ENCODE data around the gene TRIP6. TPM values are rescaled to one million over a fixed set of nuclear protein-coding genes. Genes with fewer than 3 reads are reported as not detected.

Gene TRIP6
- total RNA-seq, 2 donors from 2014 or later, result 34.9 to 43.6 TPM

- H3K27me3 ChIP-seq, result no peaks in the 10 kb centered on the region
- ATAC-seq (no peak), DNase-seq (no peak)
- intact Hi-C loops (cut with DNase I), result no loop called here
- WGBS, 2 donors, result 41 to 46% methylated on average over 2 to 4 of the region's 5 CpGs
- TF ChIP-seq POLR2A (IDR thresholded peaks at IDR 0.05), result no peak
- TF ChIP-seq CTCF (IDR thresholded peaks at IDR 0.05), result no peak
- peak overlapping the region in 1 of 2 donors; percentile 60 for H3K4me3 ChIP-seq
- H3K4me1 ChIP-seq, result peaks cover 41% of the 10 kb centered on the region
- H3K27ac ChIP-seq, result peak overlapping the region; percentile 92 to 96 (median 94)
- peaks cover 0 to 3% of the 10 kb centered on the region in 2 donors for H3K36me3 ChIP-seq (replicated peaks in 1 of 2; ENCODE audit: insufficient read depth in 1 of 2, low read depth in 2 of 2)
- H3K9me3 ChIP-seq, result no peaks in the 10 kb centered on the region
Observed at GRCh38 chr7:100866729-100867039, 503 bp upstream of the TRIP6 start.

- WGBS, 2 donors, result 17 to 22% methylated on average over 10 to 27 of the region's 27 CpGs
- Histone ChIP-seq H3K27ac (peak overlapping the region; percentile 92 to 96 (median 94)), H3K4me3 (peak overlapping the region; percentile 60 to 69), H3K4me1 (peaks cover 41% of the 10 kb centered on the region), H3K9me3 (no peaks in the 10 kb centered on the region), H3K27me3 (no peaks in the 10 kb centered on the region), H3K36me3 (replicated peaks in 1 of 2; ENCODE audit: insufficient read depth in 1 of 2, low read depth in 2 of 2) (peaks cover 0 to 8% of the 10 kb centered on the region in 2 donors)
- TF ChIP-seq POLR2A (IDR thresholded peaks at IDR 0.05), result no peak
- TF ChIP-seq CTCF (IDR thresholded peaks at IDR 0.05), result no peak
- intact Hi-C loops (cut with DNase I), result no loop called here
- ATAC-seq (peak; percentile 16), DNase-seq (peak in 2 of 4 donors; percentile 42 to 44)
Observed at GRCh38 chr7:100867776-100868485, 744 bp downstream of the TRIP6 start.

- no peak for TF ChIP-seq POLR2A (IDR thresholded peaks at IDR 0.05)
- TF ChIP-seq CTCF (IDR thresholded peaks at IDR 0.05), result no peak
- 83 to 92% methylated on average over 6 to 10 of the region's 10 CpGs for WGBS, 2 donors
- H3K27ac ChIP-seq, result peak overlapping the region in 3 of 4 donors; percentile 89 to 96 (median 89)
- peaks cover 47% of the 10 kb centered on the region for H3K4me1 ChIP-seq
- H3K27me3 ChIP-seq, result no peaks in the 10 kb centered on the region
- intact Hi-C loops (cut with DNase I), result no loop called here
- H3K4me3 ChIP-seq, result peak overlapping the region in 1 of 2 donors; percentile 34
- peaks cover 0 to 11% of the 10 kb centered on the region in 2 donors for H3K36me3 ChIP-seq (replicated peaks in 1 of 2; ENCODE audit: insufficient read depth in 1 of 2, low read depth in 2 of 2)
- DNase-seq (no peak), ATAC-seq (no peak)
- H3K9me3 ChIP-seq, result no peaks in the 10 kb centered on the region
Observed at GRCh38 chr7:100873599-100874299, 6.6 kb downstream of the TRIP6 start.

- DNase-seq, result no peak
- peaks cover 45% of the 10 kb centered on the region for H3K4me1 ChIP-seq
Observed at GRCh38 chr7:100874300-100874576, 7.1 kb downstream of the TRIP6 start.

More at GRCh38 chr7:100874300-100874576, 7.1 kb downstream of the TRIP6 start:
- H3K4me3 ChIP-seq, result peak overlapping the region; percentile 34 to 94
- peaks cover 0 to 11% of the 10 kb centered on the region in 2 donors for H3K36me3 ChIP-seq (replicated peaks in 1 of 2; ENCODE audit: insufficient read depth in 1 of 2, low read depth in 2 of 2)
- 49 to 51% methylated on average over 6 to 8 of the region's 8 CpGs for WGBS, 2 donors
- TF ChIP-seq POLR2A (IDR thresholded peaks at IDR 0.05) (no peak), CTCF (IDR thresholded peaks at IDR 0.05) (no peak)
- peak overlapping the region; percentile 79 to 96 (median 89) for H3K27ac ChIP-seq
- H3K9me3 ChIP-seq, result no peaks in the 10 kb centered on the region
- H3K27me3 ChIP-seq, result no peaks in the 10 kb centered on the region
- ATAC-seq, result no peak
- intact Hi-C loops (cut with DNase I), result no loop called here
